ENCODE data around the gene EDNRA. TPM values are rescaled to one million over a fixed set of nuclear protein-coding genes. Genes with fewer than 3 reads are reported as not detected.
A peak's percentile ranks its signal among the peaks of the same experiment; 100 is the strongest.

EDNRA gene
- total RNA-seq, 1 experiment from 2014 or later: 2.5 TPM

DNA sequence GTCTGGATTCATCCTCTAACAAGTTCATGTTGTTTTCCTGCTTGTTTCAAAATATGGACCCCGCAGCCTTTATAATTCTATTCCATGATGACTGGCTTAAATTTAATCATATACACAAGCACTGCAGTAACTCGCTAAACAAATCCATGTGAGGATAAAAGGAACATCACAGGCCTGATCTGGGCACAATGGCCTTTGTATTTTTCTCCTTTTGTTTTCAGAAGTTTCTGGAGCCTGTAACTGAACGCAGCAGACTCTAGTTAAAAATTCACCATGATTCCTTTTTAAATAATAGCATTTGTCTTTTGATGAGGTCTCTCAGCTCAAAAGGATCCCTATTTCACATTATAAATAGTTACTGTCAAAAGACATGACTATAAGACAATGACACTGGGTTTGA lies 106.1 kb downstream of the EDNRA start (continued):
- TF ChIP-seq, protein P1, sequence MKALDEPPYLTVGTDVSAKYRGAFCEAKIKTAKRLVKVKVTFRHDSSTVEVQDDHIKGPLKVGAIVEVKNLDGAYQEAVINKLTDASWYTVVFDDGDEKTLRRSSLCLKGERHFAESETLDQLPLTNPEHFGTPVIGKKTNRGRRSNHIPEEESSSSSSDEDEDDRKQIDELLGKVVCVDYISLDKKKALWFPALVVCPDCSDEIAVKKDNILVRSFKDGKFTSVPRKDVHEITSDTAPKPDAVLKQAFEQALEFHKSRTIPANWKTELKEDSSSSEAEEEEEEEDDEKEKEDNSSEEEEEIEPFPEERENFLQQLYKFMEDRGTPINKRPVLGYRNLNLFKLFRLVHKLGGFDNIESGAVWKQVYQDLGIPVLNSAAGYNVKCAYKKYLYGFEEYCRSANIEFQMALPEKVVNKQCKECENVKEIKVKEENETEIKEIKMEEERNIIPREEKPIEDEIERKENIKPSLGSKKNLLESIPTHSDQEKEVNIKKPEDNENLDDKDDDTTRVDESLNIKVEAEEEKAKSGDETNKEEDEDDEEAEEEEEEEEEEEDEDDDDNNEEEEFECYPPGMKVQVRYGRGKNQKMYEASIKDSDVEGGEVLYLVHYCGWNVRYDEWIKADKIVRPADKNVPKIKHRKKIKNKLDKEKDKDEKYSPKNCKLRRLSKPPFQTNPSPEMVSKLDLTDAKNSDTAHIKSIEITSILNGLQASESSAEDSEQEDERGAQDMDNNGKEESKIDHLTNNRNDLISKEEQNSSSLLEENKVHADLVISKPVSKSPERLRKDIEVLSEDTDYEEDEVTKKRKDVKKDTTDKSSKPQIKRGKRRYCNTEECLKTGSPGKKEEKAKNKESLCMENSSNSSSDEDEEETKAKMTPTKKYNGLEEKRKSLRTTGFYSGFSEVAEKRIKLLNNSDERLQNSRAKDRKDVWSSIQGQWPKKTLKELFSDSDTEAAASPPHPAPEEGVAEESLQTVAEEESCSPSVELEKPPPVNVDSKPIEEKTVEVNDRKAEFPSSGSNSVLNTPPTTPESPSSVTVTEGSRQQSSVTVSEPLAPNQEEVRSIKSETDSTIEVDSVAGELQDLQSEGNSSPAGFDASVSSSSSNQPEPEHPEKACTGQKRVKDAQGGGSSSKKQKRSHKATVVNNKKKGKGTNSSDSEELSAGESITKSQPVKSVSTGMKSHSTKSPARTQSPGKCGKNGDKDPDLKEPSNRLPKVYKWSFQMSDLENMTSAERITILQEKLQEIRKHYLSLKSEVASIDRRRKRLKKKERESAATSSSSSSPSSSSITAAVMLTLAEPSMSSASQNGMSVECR (CRISPR knock-in tag; IDR thresholded peaks at IDR 0.05; ENCODE audit: borderline replicate concordance): no peak
- TF ChIP-seq, protein P2, sequence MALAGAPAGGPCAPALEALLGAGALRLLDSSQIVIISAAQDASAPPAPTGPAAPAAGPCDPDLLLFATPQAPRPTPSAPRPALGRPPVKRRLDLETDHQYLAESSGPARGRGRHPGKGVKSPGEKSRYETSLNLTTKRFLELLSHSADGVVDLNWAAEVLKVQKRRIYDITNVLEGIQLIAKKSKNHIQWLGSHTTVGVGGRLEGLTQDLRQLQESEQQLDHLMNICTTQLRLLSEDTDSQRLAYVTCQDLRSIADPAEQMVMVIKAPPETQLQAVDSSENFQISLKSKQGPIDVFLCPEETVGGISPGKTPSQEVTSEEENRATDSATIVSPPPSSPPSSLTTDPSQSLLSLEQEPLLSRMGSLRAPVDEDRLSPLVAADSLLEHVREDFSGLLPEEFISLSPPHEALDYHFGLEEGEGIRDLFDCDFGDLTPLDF (CRISPR knock-in tag; IDR thresholded peaks at IDR 0.05): no peak
- TF ChIP-seq GABPB1 (CRISPR knock-in tag; IDR thresholded peaks at IDR 0.05) (no peak), NR3C1 (CRISPR knock-in tag; conservative IDR thresholded peaks at IDR 0.05; ENCODE audit: low read depth) (no peak), ZNF232 (CRISPR knock-in tag; IDR thresholded peaks at IDR 0.05) (no peak), ZNF317 (CRISPR knock-in tag; IDR thresholded peaks at IDR 0.05; ENCODE audit: borderline replicate concordance, low read depth) (no peak)
- TF ChIP-seq, protein P3, sequence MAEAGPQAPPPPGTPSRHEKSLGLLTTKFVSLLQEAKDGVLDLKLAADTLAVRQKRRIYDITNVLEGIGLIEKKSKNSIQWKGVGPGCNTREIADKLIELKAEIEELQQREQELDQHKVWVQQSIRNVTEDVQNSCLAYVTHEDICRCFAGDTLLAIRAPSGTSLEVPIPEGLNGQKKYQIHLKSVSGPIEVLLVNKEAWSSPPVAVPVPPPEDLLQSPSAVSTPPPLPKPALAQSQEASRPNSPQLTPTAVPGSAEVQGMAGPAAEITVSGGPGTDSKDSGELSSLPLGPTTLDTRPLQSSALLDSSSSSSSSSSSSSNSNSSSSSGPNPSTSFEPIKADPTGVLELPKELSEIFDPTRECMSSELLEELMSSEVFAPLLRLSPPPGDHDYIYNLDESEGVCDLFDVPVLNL (CRISPR knock-in tag; IDR thresholded peaks at IDR 0.05; ENCODE audit: borderline replicate concordance, low read depth): no peak
- TF ChIP-seq, protein P4, sequence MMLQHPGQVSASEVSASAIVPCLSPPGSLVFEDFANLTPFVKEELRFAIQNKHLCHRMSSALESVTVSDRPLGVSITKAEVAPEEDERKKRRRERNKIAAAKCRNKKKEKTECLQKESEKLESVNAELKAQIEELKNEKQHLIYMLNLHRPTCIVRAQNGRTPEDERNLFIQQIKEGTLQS (CRISPR knock-in tag; conservative IDR thresholded peaks at IDR 0.05): no peak
- TF ChIP-seq, protein P5, sequence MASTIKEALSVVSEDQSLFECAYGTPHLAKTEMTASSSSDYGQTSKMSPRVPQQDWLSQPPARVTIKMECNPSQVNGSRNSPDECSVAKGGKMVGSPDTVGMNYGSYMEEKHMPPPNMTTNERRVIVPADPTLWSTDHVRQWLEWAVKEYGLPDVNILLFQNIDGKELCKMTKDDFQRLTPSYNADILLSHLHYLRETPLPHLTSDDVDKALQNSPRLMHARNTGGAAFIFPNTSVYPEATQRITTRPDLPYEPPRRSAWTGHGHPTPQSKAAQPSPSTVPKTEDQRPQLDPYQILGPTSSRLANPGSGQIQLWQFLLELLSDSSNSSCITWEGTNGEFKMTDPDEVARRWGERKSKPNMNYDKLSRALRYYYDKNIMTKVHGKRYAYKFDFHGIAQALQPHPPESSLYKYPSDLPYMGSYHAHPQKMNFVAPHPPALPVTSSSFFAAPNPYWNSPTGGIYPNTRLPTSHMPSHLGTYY (CRISPR knock-in tag; IDR thresholded peaks at IDR 0.05): no peak

DNA sequence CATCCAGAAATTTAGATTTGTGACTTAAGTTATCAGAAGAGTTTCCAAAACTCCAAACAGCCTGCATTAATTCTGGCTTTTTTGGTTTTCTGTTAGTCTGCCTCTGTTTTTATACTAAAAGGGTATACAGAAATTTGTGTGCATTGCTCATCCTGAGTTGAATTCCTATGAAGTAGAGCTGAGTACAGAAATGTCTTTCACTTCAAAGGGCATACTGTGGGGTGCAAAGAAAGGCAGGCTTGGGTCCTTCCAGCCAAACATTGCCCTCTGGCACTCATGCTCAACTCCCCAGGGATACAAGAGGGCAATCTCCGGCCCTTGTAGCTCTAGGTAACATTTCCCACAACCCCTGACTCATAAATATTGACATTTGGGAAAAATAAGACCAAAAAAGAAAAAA lies 108.7 kb downstream of the EDNRA start:
- ChIA-PET CTCF (interaction anchor here (0.7 to 3.2 kb wide), 14 partner anchors 28 to 570 kb away, joined by 3 to 40 read pairs (median 8); partner anchors contain the start of genes EDNRA and TMEM184C), POLR2A (no interaction called here)
- Mint-ChIP-seq H3K27me3 (ENCODE audit: low read depth) (no peaks in the 10 kb centered on the region), H3K4me3 (no peak overlapping the region), H3K36me3 (peaks cover 10% of the 10 kb centered on the region), H3K4me1 (peaks cover 23% of the 10 kb centered on the region), H3K9me3 (peaks cover 20% of the 10 kb centered on the region), H3K27ac (no peak overlapping the region)
- DNase-seq (ENCODE audit: low spot score) (no peak), ATAC-seq (peak; percentile 27; the same call in 1 of the 2 replicates)
- no peak for TF ChIP-seq ELF4 (CRISPR knock-in tag; IDR thresholded peaks at IDR 0.05; ENCODE audit: low read depth)
- TF ChIP-seq NR2C2 (CRISPR knock-in tag; IDR thresholded peaks at IDR 0.05): no peak
- TF ChIP-seq ESRRA (CRISPR knock-in tag; IDR thresholded peaks at IDR 0.05; ENCODE audit: borderline replicate concordance): no peak
- no peak for TF ChIP-seq CREM (CRISPR knock-in tag; IDR thresholded peaks at IDR 0.05)
- no peak for TF ChIP-seq TP53 (CRISPR knock-in tag; IDR thresholded peaks at IDR 0.05)
- TF ChIP-seq TCF7 (CRISPR knock-in tag; IDR thresholded peaks at IDR 0.05; ENCODE audit: low read depth): no peak
- TF ChIP-seq, protein P6, sequence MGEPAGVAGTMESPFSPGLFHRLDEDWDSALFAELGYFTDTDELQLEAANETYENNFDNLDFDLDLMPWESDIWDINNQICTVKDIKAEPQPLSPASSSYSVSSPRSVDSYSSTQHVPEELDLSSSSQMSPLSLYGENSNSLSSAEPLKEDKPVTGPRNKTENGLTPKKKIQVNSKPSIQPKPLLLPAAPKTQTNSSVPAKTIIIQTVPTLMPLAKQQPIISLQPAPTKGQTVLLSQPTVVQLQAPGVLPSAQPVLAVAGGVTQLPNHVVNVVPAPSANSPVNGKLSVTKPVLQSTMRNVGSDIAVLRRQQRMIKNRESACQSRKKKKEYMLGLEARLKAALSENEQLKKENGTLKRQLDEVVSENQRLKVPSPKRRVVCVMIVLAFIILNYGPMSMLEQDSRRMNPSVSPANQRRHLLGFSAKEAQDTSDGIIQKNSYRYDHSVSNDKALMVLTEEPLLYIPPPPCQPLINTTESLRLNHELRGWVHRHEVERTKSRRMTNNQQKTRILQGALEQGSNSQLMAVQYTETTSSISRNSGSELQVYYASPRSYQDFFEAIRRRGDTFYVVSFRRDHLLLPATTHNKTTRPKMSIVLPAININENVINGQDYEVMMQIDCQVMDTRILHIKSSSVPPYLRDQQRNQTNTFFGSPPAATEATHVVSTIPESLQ (CRISPR knock-in tag; IDR thresholded peaks at IDR 0.05): no peak
- TF ChIP-seq NFE2L1 (CRISPR knock-in tag; IDR thresholded peaks at IDR 0.05): no peak
- TF ChIP-seq, protein P7, sequence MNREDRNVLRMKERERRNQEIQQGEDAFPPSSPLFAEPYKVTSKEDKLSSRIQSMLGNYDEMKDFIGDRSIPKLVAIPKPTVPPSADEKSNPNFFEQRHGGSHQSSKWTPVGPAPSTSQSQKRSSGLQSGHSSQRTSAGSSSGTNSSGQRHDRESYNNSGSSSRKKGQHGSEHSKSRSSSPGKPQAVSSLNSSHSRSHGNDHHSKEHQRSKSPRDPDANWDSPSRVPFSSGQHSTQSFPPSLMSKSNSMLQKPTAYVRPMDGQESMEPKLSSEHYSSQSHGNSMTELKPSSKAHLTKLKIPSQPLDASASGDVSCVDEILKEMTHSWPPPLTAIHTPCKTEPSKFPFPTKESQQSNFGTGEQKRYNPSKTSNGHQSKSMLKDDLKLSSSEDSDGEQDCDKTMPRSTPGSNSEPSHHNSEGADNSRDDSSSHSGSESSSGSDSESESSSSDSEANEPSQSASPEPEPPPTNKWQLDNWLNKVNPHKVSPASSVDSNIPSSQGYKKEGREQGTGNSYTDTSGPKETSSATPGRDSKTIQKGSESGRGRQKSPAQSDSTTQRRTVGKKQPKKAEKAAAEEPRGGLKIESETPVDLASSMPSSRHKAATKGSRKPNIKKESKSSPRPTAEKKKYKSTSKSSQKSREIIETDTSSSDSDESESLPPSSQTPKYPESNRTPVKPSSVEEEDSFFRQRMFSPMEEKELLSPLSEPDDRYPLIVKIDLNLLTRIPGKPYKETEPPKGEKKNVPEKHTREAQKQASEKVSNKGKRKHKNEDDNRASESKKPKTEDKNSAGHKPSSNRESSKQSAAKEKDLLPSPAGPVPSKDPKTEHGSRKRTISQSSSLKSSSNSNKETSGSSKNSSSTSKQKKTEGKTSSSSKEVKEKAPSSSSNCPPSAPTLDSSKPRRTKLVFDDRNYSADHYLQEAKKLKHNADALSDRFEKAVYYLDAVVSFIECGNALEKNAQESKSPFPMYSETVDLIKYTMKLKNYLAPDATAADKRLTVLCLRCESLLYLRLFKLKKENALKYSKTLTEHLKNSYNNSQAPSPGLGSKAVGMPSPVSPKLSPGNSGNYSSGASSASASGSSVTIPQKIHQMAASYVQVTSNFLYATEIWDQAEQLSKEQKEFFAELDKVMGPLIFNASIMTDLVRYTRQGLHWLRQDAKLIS (CRISPR knock-in tag; IDR thresholded peaks at IDR 0.05; ENCODE audit: borderline replicate concordance): no peak

All from WTC11 (cell line).